Measurements from ENCODE around the gene NMD3.
"Not testable (repeated sequence)": the region's sequence is repeated elsewhere in the genome, so short reads cannot be mapped to it uniquely, and the experiment has no call there.

NMD3 gene

GRCh38 chr3:161273589-161274218 is 52.6 kb downstream of the NMD3 start:
- H3K4me3 ChIP-seq (ENCODE audit: low read depth, low read length), result no peak overlapping the region
- DNase-seq (ENCODE audit: low read depth), result peak; percentile 49
- peak; percentile 23 for TF ChIP-seq CTCF (IDR thresholded peaks at IDR 0.05; ENCODE audit: insufficient read depth, low read depth, low read length, missing control alignments)

GRCh38 chr3:161274691-161275298 is 53.7 kb downstream of the NMD3 start:
- H3K4me3 ChIP-seq (ENCODE audit: low read depth, low read length), result no peak overlapping the region
- DNase-seq (ENCODE audit: low read depth), result peak; percentile 69
- TF ChIP-seq CTCF (IDR thresholded peaks at IDR 0.05; ENCODE audit: insufficient read depth, low read depth, low read length, missing control alignments), result peak; percentile 65

GRCh38 chr3:161275919-161276318 is 54.8 kb downstream of the NMD3 start:
- no peak for TF ChIP-seq CTCF (IDR thresholded peaks at IDR 0.05; ENCODE audit: insufficient read depth, low read depth, low read length, missing control alignments)
- DNase-seq (ENCODE audit: low read depth), result no peak
- no peak overlapping the region for H3K4me3 ChIP-seq (ENCODE audit: low read depth, low read length)

GRCh38 chr3:161282387-161282786 is 61.3 kb downstream of the NMD3 start:
- not testable (repeated sequence) for DNase-seq (ENCODE audit: low read depth); H3K4me3 ChIP-seq (ENCODE audit: low read depth, low read length)

- DNase-seq (ENCODE audit: low read depth), result no peak
- no peak overlapping the region for H3K4me3 ChIP-seq (ENCODE audit: low read depth, low read length)
- no peak for TF ChIP-seq CTCF (IDR thresholded peaks at IDR 0.05; ENCODE audit: insufficient read depth, low read depth, low read length, missing control alignments)
These were observed 63.9 kb downstream of the NMD3 start for GRCh38 chr3:161284989-161285388.

GRCh38 chr3:161289174-161289573 is 68.1 kb downstream of the NMD3 start:
- no peak for TF ChIP-seq CTCF (IDR thresholded peaks at IDR 0.05; ENCODE audit: insufficient read depth, low read depth, low read length, missing control alignments)
- no peak overlapping the region for H3K4me3 ChIP-seq (ENCODE audit: low read depth, low read length)
- DNase-seq (ENCODE audit: low read depth), result no peak

- no peak overlapping the region for H3K4me3 ChIP-seq (ENCODE audit: low read depth, low read length)
- DNase-seq (ENCODE audit: low read depth), result no peak
- TF ChIP-seq CTCF (IDR thresholded peaks at IDR 0.05; ENCODE audit: insufficient read depth, low read depth, low read length, missing control alignments), result no peak
These were observed 70.2 kb downstream of the NMD3 start for GRCh38 chr3:161291191-161291901.
